Upper lobe of left lung (tissue), 6 donors: ENCODE measurements around the gene SIN3A. TPM values are rescaled to one million over a fixed set of nuclear protein-coding genes. Genes with fewer than 3 reads are reported as not detected.

Experiments used
- ATAC-seq, 2 donors: fragments of 200-7000 bp; cut with Tn5 transposase; one replicate each; pipeline ENCODE4 v1.9.1; 2022; ENCODE audit warnings: mild to moderate bottlenecking in 2 of 2, moderate library complexity in 2 of 2; ENCODE audit not compliant: low FRiP score in 2 of 2
- DNase-seq, 2 donors: peaks; one replicate each; pipeline ENCODE4 v3.0.0-alpha.2; 2019 to 2020
- H3K27ac ChIP-seq, 4 donors: fragments of 200-600 bp; sonication (generic); one replicate each; pipeline ENCODE4 v1.5.1; 2016 to 2019
- H3K27me3 ChIP-seq, 4 donors: fragments of 200-600 bp; sonication (generic); one replicate each; pipeline ENCODE4 v1.5.1; 2017 to 2019
- H3K36me3 ChIP-seq, 4 donors: fragments of 200-600 bp; sonication (generic); one replicate each; pipeline ENCODE4 v1.5.1; 2016 to 2019
- H3K4me1 ChIP-seq, 4 donors: fragments of 200-600 bp; sonication (generic); one replicate each; pipeline ENCODE4 v1.5.1; 2018 to 2019
- H3K4me3 ChIP-seq, 4 donors: fragments of 200-600 bp; sonication (generic); one replicate each; pipeline ENCODE4 v1.5.1; 2017 to 2019; ENCODE audit warnings: mild to moderate bottlenecking in 2 of 4, moderate library complexity in 1 of 4
- H3K9me3 ChIP-seq, 4 donors: fragments of 200-600 bp; sonication (generic); one replicate each; pipeline ENCODE4 v1.5.1; 2018 to 2019
- CTCF ChIP-seq, 6 experiments: fragments of 450-650 bp in 4 of 6; fragments of 200-600 bp in 2 of 6; sonication (generic) in 2 of 6; IDR thresholded peaks; one replicate each; pipeline ENCODE4 v1.5.1; 2016 to 2019; ENCODE audit warnings: antibody characterized with exemption in 6 of 6
- EP300 ChIP-seq, 4 donors: sonication (generic); formaldehyde crosslinking; IDR thresholded peaks; one replicate each; pipeline ENCODE4 v1.5.1; 2017; ENCODE audit warnings: antibody characterized with exemption in 4 of 4, control low read depth in 2 of 4
- POLR2A ChIP-seq, 4 donors: fragments of 450-650 bp; IDR thresholded peaks; one replicate each; pipeline ENCODE4 v1.5.1; 2016 to 2017; ENCODE audit warnings: antibody characterized with exemption in 4 of 4, mild to moderate bottlenecking in 2 of 4
- POLR2AphosphoS5 ChIP-seq, 2 donors: sonication (generic); formaldehyde crosslinking; IDR thresholded peaks; one replicate each; pipeline ENCODE4 v1.5.1; 2017; ENCODE audit warnings: antibody characterized with exemption in 2 of 2
- WGBS, 2 donors: methylation state at CpG; one replicate each; pipeline ENCODE4 v1.1.5; 2017 to 2018; 5-methylcytosine and 5-hydroxymethylcytosine counted together
- total RNA-seq, 6 donors: library from RNA; depleted of rRNA in 4 of 6; stranded (reverse); fragments of >200 nt in 4 of 6; gene quantifications; one replicate each; pipeline versions ENCODE4 v1.1.0 to v1.2.1, GENCODE V29; 2016 to 2021
- donor health status: DM: no; HTN: no; CAD: no; lungs with moderate emphysema.
- donor health status: DM: no; HTN: yes; CAD: no; lungs with severe emphysema.

SIN3A gene
- total RNA-seq, 6 donors from 2014 or later: 28.0 to 105 (median 56.6) TPM

- ATAC-seq (no peak), DNase-seq (no peak)
Measured at GRCh38 chr15:75366163-75366562, 85.3 kb downstream of the SIN3A start.

GRCh38 chr15:75364881-75365280, 86.6 kb downstream of the SIN3A start:
- H3K4me3 ChIP-seq: no peak overlapping the region

More at GRCh38 chr15:75366163-75366562, 85.3 kb downstream of the SIN3A start:
- Histone ChIP-seq H3K27me3 (no peaks in the 10 kb centered on the region), H3K27ac (no peak overlapping the region), H3K4me1 (peaks cover 13 to 25% (median 18%) of the 10 kb centered on the region in 4 donors), H3K36me3 (peaks cover 6 to 70% (median 54%) of the 10 kb centered on the region in 4 donors), H3K9me3 (no peaks in the 10 kb centered on the region), H3K4me3 (no peak overlapping the region)
- no peak for TF ChIP-seq POLR2AphosphoS5 (IDR thresholded peaks at IDR 0.05)
- no peak for TF ChIP-seq POLR2A (IDR thresholded peaks at IDR 0.05)
- TF ChIP-seq CTCF (IDR thresholded peaks at IDR 0.05): no peak
- TF ChIP-seq EP300 (IDR thresholded peaks at IDR 0.05): no peak
- 88 to 100% methylated on average over 2 to 3 of the region's 3 CpGs for WGBS, 2 donors

GRCh38 chr15:75363786-75364185, 87.7 kb downstream of the SIN3A start:
- WGBS, 2 donors: 89 to 90% methylated on average over 7 to 9 of the region's 9 CpGs
- Histone ChIP-seq H3K27me3 (no peaks in the 10 kb centered on the region), H3K27ac (no peak overlapping the region), H3K9me3 (no peaks in the 10 kb centered on the region), H3K4me1 (peaks cover 5 to 16% (median 9%) of the 10 kb centered on the region in 4 donors), H3K4me3 (no peak overlapping the region), H3K36me3 (peaks cover 6 to 86% (median 76%) of the 10 kb centered on the region in 4 donors)
- DNase-seq: no peak
- ATAC-seq: no peak
- TF ChIP-seq CTCF (IDR thresholded peaks at IDR 0.05) (no peak), POLR2AphosphoS5 (IDR thresholded peaks at IDR 0.05) (no peak), POLR2A (IDR thresholded peaks at IDR 0.05) (no peak), EP300 (IDR thresholded peaks at IDR 0.05) (no peak)

More at GRCh38 chr15:75364881-75365280, 86.6 kb downstream of the SIN3A start:
- H3K9me3 ChIP-seq: no peaks in the 10 kb centered on the region
- no peak for ATAC-seq
- peaks cover 13 to 25% (median 18%) of the 10 kb centered on the region in 4 donors for H3K4me1 ChIP-seq
- 91 to 94% methylated on average over 6 of the region's 6 CpGs for WGBS, 2 donors
- no peaks in the 10 kb centered on the region for H3K27me3 ChIP-seq
- TF ChIP-seq POLR2AphosphoS5 (IDR thresholded peaks at IDR 0.05) (no peak), CTCF (IDR thresholded peaks at IDR 0.05) (no peak), POLR2A (IDR thresholded peaks at IDR 0.05) (no peak), EP300 (IDR thresholded peaks at IDR 0.05) (no peak)
- H3K27ac ChIP-seq: no peak overlapping the region
- H3K36me3 ChIP-seq: peaks cover 6 to 75% (median 65%) of the 10 kb centered on the region in 4 donors
- no peak for DNase-seq

GRCh38 chr15:75362642-75363249, 88.7 kb downstream of the SIN3A start:
- Histone ChIP-seq H3K27me3 (no peaks in the 10 kb centered on the region), H3K4me3 (no peak overlapping the region), H3K9me3 (no peaks in the 10 kb centered on the region), H3K27ac (no peak overlapping the region), H3K4me1 (peaks cover 5 to 14% (median 8%) of the 10 kb centered on the region in 4 donors), H3K36me3 (peaks cover 6 to 96% (median 82%) of the 10 kb centered on the region in 4 donors)
- TF ChIP-seq POLR2AphosphoS5 (IDR thresholded peaks at IDR 0.05) (no peak), POLR2A (IDR thresholded peaks at IDR 0.05) (no peak), CTCF (IDR thresholded peaks at IDR 0.05) (no peak), EP300 (IDR thresholded peaks at IDR 0.05) (no peak)
- DNase-seq: no peak
- no peak for ATAC-seq
- 82 to 86% methylated on average over 4 to 5 of the region's 7 CpGs for WGBS, 2 donors
